ENCODE data around the gene NDRG4. TPM values are rescaled to one million over a fixed set of nuclear protein-coding genes. Genes with fewer than 3 reads are reported as not detected.

NDRG4 gene
- total RNA-seq, 4 donors from 2014 or later: 9.5 to 47.0 (median 21.3) TPM

DNA sequence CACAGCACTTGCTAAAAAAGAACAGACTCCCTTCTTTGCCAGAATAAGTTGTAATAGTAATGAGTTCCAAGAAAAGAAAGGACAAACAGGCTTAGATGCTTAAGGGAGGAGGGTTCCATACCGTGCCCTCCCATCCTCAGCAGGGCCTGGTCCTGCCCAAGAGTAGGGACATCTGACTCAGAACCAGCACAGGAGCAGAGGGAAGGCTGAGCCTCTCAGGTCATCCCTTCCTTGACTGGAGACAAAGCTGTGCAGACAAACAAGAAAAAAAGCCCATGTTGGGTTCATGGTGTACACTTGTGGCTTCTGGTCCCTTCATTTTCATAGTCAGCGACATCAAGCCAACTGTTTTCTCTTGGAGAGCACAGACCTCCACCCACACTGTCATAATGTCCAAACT is 44.2 kb upstream of the NDRG4 start:
- TF ChIP-seq CTCF (IDR thresholded peaks at IDR 0.05): no peak
- no peak for ATAC-seq (ENCODE audit: low FRiP score)
- no peak for DNase-seq (ENCODE audit: low spot score)

GRCh38 chr16:58456193-58456592 is 43.8 kb upstream of the NDRG4 start:
- TF ChIP-seq CTCF (IDR thresholded peaks at IDR 0.05): no peak
- ATAC-seq (ENCODE audit: low FRiP score): no peak
- DNase-seq (ENCODE audit: low spot score): no peak

- ATAC-seq (ENCODE audit: low FRiP score) (no peak), DNase-seq (ENCODE audit: low spot score) (no peak)
- TF ChIP-seq CTCF (IDR thresholded peaks at IDR 0.05): no peak
These were observed 41.2 kb upstream of the NDRG4 start for GRCh38 chr16:58458606-58459343.

- TF ChIP-seq CTCF (IDR thresholded peaks at IDR 0.05): no peak
- peak; percentile 49 for ATAC-seq (ENCODE audit: low FRiP score)
- peak; percentile 31 for DNase-seq (ENCODE audit: low spot score)
These were observed 40.4 kb upstream of the NDRG4 start for GRCh38 chr16:58459344-58460218.

- no peak for TF ChIP-seq CTCF (IDR thresholded peaks at IDR 0.05)
- no peak for ATAC-seq (ENCODE audit: low FRiP score)
These were observed 39.7 kb upstream of the NDRG4 start for GRCh38 chr16:58460219-58460610.

DNA sequence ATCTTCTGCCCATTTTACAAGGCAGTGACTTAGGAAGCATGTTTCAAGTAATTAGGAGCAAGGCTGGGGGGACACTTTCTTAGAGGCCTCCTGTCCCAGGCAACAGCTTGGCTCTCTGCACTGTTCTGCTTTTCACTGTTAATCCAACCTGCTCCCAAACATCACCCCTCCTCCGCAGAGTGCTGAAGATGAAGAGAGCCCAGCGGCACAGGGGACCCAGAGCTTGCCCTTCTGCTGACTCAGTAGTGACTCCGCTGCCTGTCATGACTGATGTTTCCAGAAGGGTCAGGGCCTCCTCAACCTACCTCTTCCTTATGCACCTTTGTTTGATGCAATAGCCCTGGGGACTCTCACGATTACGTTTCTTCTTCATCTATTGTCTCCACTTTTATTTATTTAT is 38.9 kb upstream of the NDRG4 start:
- no peak for DNase-seq (ENCODE audit: low spot score)

More at GRCh38 chr16:58460219-58460610, 39.7 kb upstream of the NDRG4 start:
- no peak for DNase-seq (ENCODE audit: low spot score)

More for the DNA sequence above, 38.9 kb upstream of the NDRG4 start:
- ATAC-seq (ENCODE audit: low FRiP score): no peak
- TF ChIP-seq CTCF (IDR thresholded peaks at IDR 0.05): no peak

Data from omental fat pad (tissue), 4 donors.